ENCODE data around the gene ARMC8.

ARMC8 gene

DNA sequence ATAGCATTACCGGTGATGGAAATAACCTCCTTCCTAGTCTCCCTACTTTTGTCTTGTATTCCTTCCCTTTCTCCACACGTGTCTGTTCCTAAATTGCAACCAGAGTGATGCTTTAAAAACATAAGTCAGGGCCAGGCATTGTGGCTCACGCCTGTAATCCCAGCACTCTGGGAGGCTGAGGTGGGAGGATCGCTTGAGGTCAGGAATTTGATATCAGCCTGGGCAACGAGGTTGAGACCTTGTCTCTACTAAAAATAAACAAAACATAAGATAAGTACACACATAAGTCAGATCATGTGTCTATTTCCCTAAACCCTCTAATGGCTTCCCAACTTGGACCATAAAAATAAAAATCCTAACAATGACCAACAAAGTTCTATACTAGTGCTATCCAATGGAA, 18.4 kb downstream of the ARMC8 start:
- DNase-seq (ENCODE audit: low spot score), result no peak
- TF ChIP-seq, protein P1, sequence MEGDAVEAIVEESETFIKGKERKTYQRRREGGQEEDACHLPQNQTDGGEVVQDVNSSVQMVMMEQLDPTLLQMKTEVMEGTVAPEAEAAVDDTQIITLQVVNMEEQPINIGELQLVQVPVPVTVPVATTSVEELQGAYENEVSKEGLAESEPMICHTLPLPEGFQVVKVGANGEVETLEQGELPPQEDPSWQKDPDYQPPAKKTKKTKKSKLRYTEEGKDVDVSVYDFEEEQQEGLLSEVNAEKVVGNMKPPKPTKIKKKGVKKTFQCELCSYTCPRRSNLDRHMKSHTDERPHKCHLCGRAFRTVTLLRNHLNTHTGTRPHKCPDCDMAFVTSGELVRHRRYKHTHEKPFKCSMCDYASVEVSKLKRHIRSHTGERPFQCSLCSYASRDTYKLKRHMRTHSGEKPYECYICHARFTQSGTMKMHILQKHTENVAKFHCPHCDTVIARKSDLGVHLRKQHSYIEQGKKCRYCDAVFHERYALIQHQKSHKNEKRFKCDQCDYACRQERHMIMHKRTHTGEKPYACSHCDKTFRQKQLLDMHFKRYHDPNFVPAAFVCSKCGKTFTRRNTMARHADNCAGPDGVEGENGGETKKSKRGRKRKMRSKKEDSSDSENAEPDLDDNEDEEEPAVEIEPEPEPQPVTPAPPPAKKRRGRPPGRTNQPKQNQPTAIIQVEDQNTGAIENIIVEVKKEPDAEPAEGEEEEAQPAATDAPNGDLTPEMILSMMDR (IDR thresholded peaks at IDR 0.05; ENCODE audit: borderline replicate concordance, control extremely low read depth, extremely low read depth, insufficient read depth, missing control alignments), result no peak
- in situ Hi-C loops (cut with MboI; ENCODE audit: low sequenced_read_pairs, unreplicated experiment), result no loop called here

DNA sequence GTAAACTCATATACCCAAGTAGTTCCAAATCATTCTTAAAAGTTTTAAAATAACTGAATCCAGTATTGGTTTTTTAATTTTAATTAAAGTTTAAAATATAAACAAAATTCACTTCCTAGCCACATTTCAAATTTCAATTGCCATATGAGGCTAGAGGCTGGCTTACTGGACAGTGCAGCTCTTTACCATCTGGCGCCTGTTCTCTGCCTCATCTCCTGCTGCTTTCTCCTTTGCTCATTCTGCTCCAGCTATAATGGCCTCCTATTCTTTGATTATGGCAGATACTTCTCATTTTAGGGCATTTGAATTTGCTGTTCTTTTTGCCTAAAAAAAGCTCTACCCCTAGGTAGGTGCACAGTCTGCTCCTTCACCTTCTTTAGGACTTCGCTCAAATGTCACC, 19.1 kb downstream of the ARMC8 start:
- in situ Hi-C loops (cut with MboI; ENCODE audit: low sequenced_read_pairs, unreplicated experiment), result no loop called here
- TF ChIP-seq, protein P1 (IDR thresholded peaks at IDR 0.05; ENCODE audit: borderline replicate concordance, control extremely low read depth, extremely low read depth, insufficient read depth, missing control alignments), result no peak
- no peak for DNase-seq (ENCODE audit: low spot score)

DNA sequence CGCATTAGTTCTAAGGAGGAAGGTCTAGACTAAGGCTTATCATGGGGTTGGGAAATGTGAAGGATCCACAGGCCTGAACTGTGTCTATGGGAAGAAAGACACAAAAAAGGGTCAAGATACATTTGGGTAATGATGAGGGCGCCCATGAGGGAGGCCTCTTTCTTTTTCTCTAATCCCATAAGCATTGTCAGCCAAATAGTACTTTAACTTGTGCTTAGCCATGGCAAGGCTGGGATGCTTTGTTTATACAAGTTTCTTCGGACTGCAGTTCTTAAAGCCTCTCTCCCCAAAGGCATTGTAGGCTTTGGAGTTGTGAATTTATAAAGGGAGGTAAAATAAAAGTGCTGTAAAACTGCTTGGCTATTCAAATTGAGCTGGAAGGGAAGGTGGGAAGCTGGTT, 23.4 kb downstream of the ARMC8 start:
- in situ Hi-C loops (cut with MboI; ENCODE audit: low sequenced_read_pairs, unreplicated experiment), result no loop called here
- no peak for DNase-seq (ENCODE audit: low spot score)

DNA sequence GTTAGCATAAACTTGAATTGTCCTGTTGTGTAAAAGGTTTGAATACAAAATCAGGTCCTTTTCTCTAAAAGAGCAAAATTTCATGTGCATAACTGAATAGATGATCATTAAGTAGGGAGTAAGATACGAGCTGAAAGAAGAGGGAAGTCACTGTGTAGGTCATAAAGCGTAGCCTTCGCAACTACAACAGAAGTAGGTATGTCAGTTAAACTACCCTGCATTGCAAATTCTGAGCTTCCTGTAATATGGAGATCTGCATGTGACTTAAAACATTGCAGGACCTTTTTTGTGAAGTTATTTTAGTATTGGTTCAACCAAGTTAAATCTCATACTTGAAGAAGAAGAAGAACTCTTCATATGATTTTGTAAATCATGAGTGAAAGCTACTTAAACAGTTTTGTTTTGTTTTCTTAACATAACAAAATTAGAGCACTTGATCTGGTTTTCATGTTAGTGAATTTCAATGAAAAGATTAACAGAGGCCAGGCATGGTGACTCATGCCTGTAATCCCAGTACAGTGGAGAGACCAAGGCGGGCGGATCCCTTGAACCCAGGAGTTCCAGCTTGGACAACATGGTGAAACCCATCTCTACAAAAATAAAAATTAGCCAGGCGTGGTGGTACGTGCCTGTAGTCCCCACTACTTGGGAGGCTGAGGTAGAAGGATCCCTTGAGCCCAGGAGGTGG, 26.4 kb downstream of the ARMC8 start:
- in situ Hi-C loops (cut with MboI; ENCODE audit: low sequenced_read_pairs, unreplicated experiment), result no loop called here
- TF ChIP-seq, protein P1 (IDR thresholded peaks at IDR 0.05; ENCODE audit: borderline replicate concordance, control extremely low read depth, extremely low read depth, insufficient read depth, missing control alignments), result no peak
- DNase-seq (ENCODE audit: low spot score), result no peak

More for the DNA sequence above, 23.4 kb downstream of the ARMC8 start:
- TF ChIP-seq, protein P1 (IDR thresholded peaks at IDR 0.05; ENCODE audit: borderline replicate concordance, control extremely low read depth, extremely low read depth, insufficient read depth, missing control alignments), result no peak

DNA sequence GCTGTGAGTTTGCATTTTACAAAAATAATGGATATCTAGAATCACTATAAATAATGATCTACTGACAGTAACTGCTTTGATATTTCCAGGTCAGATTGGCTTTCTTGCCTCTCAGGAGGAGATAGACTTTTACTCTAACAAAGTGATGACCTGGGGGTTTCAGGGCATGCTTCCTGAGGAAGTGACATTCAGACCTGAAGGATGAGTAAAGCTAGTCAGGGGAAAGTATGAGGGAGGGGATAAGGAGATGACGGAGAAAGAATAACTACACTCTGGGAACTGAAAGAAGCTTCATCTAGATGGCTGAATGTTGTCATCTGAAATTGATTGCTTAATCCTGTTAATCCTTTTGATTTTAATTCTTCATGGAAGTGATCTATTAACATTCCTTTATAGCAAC, 32.2 kb downstream of the ARMC8 start:
- in situ Hi-C loops (cut with MboI; ENCODE audit: low sequenced_read_pairs, unreplicated experiment), result no loop called here
- peak; percentile 22 for DNase-seq (ENCODE audit: low spot score)
- TF ChIP-seq, protein P1 (IDR thresholded peaks at IDR 0.05; ENCODE audit: borderline replicate concordance, control extremely low read depth, extremely low read depth, insufficient read depth, missing control alignments), result no peak

DNA sequence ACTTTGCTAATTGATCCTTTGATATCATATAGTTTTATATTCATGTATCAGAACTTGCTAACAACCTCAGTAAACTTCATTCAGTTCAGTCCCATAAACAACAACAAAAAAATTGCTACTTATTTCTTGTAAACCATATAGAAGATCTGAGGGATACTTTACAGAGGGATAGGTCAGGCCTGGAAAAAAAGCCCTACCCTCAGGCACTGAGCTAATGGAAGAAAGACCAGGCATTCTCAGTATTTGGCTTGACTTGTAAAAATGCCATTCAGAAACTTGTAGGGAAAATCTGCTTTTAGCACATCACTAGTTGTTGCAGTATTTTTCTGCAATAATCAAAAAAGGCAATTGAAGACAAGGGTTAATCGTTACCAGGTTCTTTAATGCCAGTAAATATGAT, 33.1 kb downstream of the ARMC8 start:
- DNase-seq (ENCODE audit: low spot score), result no peak
- in situ Hi-C loops (cut with MboI; ENCODE audit: low sequenced_read_pairs, unreplicated experiment), result no loop called here
- TF ChIP-seq, protein P1 (IDR thresholded peaks at IDR 0.05; ENCODE audit: borderline replicate concordance, control extremely low read depth, extremely low read depth, insufficient read depth, missing control alignments), result no peak

All from GM13976 (cell line).